ENCODE measurements around the gene PGGHG. TPM values are rescaled to one million over a fixed set of nuclear protein-coding genes. Genes with fewer than 3 reads are reported as not detected.

The PGGHG gene
- total and polyA plus RNA-seq, 2 of the 13 experiments (the other 11 are each of a cell fraction or from before 2014, with no cell fraction given): 5.9 to 14.8 TPM

GRCh38 chr11:257766-258493, 31.0 kb upstream of the PGGHG start:
- in situ Hi-C loops (cut with HindIII; ENCODE audit: extremely low pct_ligation_motif_present, low pct_unique_long_range_greater_than_20kb) (no loop called here), intact Hi-C loops (cut with micrococcal nuclease; ENCODE audit: unreplicated experiment) (no loop called here)
- no peaks in the 10 kb centered on the region for H4K20me1 ChIP-seq (ENCODE audit: insufficient read depth, low read length)
- POLR2A ChIA-PET: no interaction called here
- H3K27me3 ChIP-seq (ENCODE audit: control insufficient read depth in 1 of 2, insufficient read depth in 2 of 2, low read length in 2 of 2): peaks cover 0 to 7% of the 10 kb centered on the region in 2 experiments; a peak in 1 of 5 replicates
- no peak overlapping the region for H3K4me2 ChIP-seq (ENCODE audit: low read depth, low read length)
- H3K9me3 ChIP-seq (ENCODE audit: low read length): no peaks in the 10 kb centered on the region
- no peaks in the 10 kb centered on the region for H3K79me2 ChIP-seq (ENCODE audit: insufficient read depth, low read length)
- peaks cover 8% of the 10 kb centered on the region; the same call in 1 of the 2 replicates for H3K4me1 ChIP-seq (ENCODE audit: insufficient read depth, low read length)
- peak; percentile 50 for FAIRE-seq
- no peak overlapping the region for H3K4me3 ChIP-seq (replicated peaks in 1 of 3; ENCODE audit: insufficient read depth in 1 of 3, low read depth in 2 of 3, low read length in 3 of 3)
- WGBS (ENCODE audit: low lambda C conversion rate): 47% methylated on average over 7 of the region's 15 CpGs
- peak; percentile 45 for DNase-seq (ENCODE audit: low spot score)
- no peak overlapping the region for H3K9ac ChIP-seq (ENCODE audit: insufficient read depth, low read depth, low read length)
- peak; percentile 91 for ATAC-seq
- H3K36me3 ChIP-seq (replicated peaks in 1 of 2; ENCODE audit: control insufficient read depth in 1 of 2, insufficient read depth in 2 of 2, low read length in 2 of 2): peaks cover 7 to 8% of the 10 kb centered on the region in 2 experiments; a peak in 2 of 5 replicates
- H2AFZ ChIP-seq (ENCODE audit: low read length): no peak overlapping the region
- BruUV-seq (replicated peaks): no TSS peak
- CTCF ChIA-PET (ENCODE audit: low intra/inter-chr PET ratio, low total read pairs): no interaction called here
- no peak overlapping the region for H3K27ac ChIP-seq (ENCODE audit: extremely low read length, insufficient read depth, low read length)
- TF ChIP-seq ZNF639 (CRISPR knock-in tag; conservative IDR thresholded peaks at IDR 0.05): no peak
- TF ChIP-seq HMGXB4 (CRISPR knock-in tag; IDR thresholded peaks at IDR 0.05; ENCODE audit: borderline replicate concordance in 1 of 2, low read depth in 1 of 2): 0 out of 4 replicates have a peak, but pooled peaks of 1 of the 2 experiments have one; percentile 20
- TF ChIP-seq ZNF556 (CRISPR knock-in tag; IDR thresholded peaks at IDR 0.05; ENCODE audit: borderline replicate concordance): no peak
- no peak for TF ChIP-seq NFKB2 (CRISPR knock-in tag; IDR thresholded peaks at IDR 0.05; ENCODE audit: borderline replicate concordance)
- no peak for TF ChIP-seq ZNF296 (CRISPR knock-in tag; conservative IDR thresholded peaks at IDR 0.05)
- TF ChIP-seq LCORL (IDR thresholded peaks at IDR 0.05): no peak
- no peak for TF ChIP-seq LCORL (CRISPR knock-in tag; IDR thresholded peaks at IDR 0.05)
- TF ChIP-seq RNF219 (CRISPR knock-in tag; IDR thresholded peaks at IDR 0.05): no peak
- TF ChIP-seq RELA (CRISPR knock-in tag; IDR thresholded peaks at IDR 0.05): no peak
- peak; percentile 84 for TF ChIP-seq STAG1 (CRISPR knock-in tag; IDR thresholded peaks at IDR 0.05)
- TF ChIP-seq FOXO4 (CRISPR knock-in tag; conservative IDR thresholded peaks at IDR 0.05): no peak
- TF ChIP-seq ZNF275 (CRISPR knock-in tag; IDR thresholded peaks at IDR 0.05; ENCODE audit: borderline replicate concordance): no peak
- TF ChIP-seq ZNF430 (CRISPR knock-in tag; IDR thresholded peaks at IDR 0.05): no peak
- no peak for TF ChIP-seq ZNF570 (CRISPR knock-in tag; IDR thresholded peaks at IDR 0.05; ENCODE audit: borderline replicate concordance)
- TF ChIP-seq XRCC5 (optimal IDR thresholded peaks at IDR 0.05; ENCODE audit: low read length): peak; percentile 32
- no peak for TF ChIP-seq MIER3 (CRISPR knock-in tag; IDR thresholded peaks at IDR 0.05; ENCODE audit: borderline replicate concordance)
